ENCODE measurements around the gene TMEM132D. TPM values are rescaled to one million over a fixed set of nuclear protein-coding genes. Genes with fewer than 3 reads are reported as not detected.
"Not testable (repeated sequence)": the region's sequence is repeated elsewhere in the genome, so short reads cannot be mapped to it uniquely, and the experiment has no call there.

The TMEM132D gene
- total RNA-seq, 2 donors from 2014 or later: not detected

- H3K9me3 Mint-ChIP-seq: peaks cover 0 to 3% of the 10 kb centered on the region in 2 donors
- no peak overlapping the region for H3K4me3 Mint-ChIP-seq
- no peak for DNase-seq
- no peaks in the 10 kb centered on the region for H3K4me1 Mint-ChIP-seq (ENCODE audit: low read depth)
- no peak overlapping the region for H3K27ac Mint-ChIP-seq
- no peaks in the 10 kb centered on the region for H3K36me3 Mint-ChIP-seq (ENCODE audit: insufficient read depth in 2 of 2)
- no peak for ATAC-seq (replicated peaks in 1 of 2)
- H3K27me3 Mint-ChIP-seq (ENCODE audit: low read depth): no peaks in the 10 kb centered on the region
Observed at GRCh38 chr12:129563266-129563665, 340.6 kb downstream of the TMEM132D start.

DNA sequence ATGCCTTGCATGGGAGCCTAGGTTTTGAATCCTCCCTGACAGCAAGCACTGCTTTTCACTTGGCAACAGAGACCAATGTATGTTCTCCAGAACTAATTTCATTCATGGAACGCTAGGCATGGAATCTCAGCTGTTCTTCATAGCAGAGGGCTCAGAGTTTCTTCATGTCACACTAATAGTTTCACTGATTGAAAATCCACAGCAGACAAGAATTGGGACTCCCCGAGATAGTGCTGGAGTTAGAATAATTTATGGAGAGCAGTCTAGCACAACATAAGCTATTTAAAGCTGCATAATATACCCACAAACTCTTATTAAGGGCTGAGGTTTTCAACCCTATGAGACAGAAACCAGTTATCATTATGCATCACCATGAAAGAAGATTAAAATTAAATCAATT, 342.5 kb downstream of the TMEM132D start:
- DNase-seq (no peak), ATAC-seq (replicated peaks in 1 of 2) (no peak)
- Mint-ChIP-seq H3K4me1 (ENCODE audit: low read depth) (no peaks in the 10 kb centered on the region), H3K27ac (no peak overlapping the region), H3K36me3 (ENCODE audit: insufficient read depth in 2 of 2) (no peaks in the 10 kb centered on the region), H3K27me3 (ENCODE audit: low read depth) (no peaks in the 10 kb centered on the region), H3K9me3 (peaks cover 0 to 3% of the 10 kb centered on the region in 2 donors), H3K4me3 (no peak overlapping the region)

DNA sequence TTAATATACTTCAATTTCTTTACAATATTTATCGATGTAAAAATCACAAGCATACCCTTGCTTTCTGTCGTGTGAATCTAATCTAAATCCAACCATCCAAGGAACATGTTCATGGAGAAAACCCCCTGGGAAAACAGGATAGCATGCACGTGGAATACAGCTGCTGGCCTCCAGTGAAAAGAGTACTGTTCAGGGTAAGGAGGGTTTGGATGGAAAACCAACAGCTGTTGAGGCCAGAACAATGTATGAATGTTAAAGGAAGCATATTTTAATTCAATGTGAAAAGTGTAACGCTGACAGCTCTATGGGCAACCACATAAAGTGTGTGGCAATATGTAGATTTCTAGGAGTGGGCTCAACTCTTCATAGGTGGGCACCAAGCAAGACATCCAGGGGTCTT, 344.0 kb downstream of the TMEM132D start:
- ATAC-seq (replicated peaks in 1 of 2): no peak
- peaks cover 1 to 3% of the 10 kb centered on the region in 2 donors for H3K9me3 Mint-ChIP-seq
- no peak overlapping the region for H3K27ac Mint-ChIP-seq
- no peaks in the 10 kb centered on the region for H3K4me1 Mint-ChIP-seq (ENCODE audit: low read depth)
- H3K27me3 Mint-ChIP-seq (ENCODE audit: low read depth): no peaks in the 10 kb centered on the region
- no peak overlapping the region for H3K4me3 Mint-ChIP-seq
- peaks cover 0 to 2% of the 10 kb centered on the region in 2 donors for H3K36me3 Mint-ChIP-seq (ENCODE audit: insufficient read depth in 2 of 2)
- DNase-seq: no peak

DNA sequence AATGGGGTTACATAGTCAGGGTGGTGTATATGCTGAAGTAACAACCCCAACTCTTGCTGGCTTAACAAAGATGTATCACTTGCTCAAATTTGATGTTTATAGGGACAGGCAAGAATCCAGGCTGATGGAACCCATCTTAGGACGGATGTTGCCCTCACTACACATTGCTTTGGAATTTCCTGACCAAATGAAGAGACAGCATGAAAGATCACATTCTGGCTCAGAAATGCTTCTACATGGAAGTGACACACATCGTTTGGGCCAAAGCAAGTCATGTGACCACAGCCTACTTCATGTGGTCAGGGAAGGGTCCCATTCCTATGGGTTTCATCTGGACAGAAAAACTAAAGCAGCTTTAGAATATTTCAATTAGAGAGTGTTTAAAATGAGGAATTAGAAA, 345.8 kb downstream of the TMEM132D start:
- H3K9me3 Mint-ChIP-seq: peaks cover 2 to 9% of the 10 kb centered on the region in 2 donors

DNA sequence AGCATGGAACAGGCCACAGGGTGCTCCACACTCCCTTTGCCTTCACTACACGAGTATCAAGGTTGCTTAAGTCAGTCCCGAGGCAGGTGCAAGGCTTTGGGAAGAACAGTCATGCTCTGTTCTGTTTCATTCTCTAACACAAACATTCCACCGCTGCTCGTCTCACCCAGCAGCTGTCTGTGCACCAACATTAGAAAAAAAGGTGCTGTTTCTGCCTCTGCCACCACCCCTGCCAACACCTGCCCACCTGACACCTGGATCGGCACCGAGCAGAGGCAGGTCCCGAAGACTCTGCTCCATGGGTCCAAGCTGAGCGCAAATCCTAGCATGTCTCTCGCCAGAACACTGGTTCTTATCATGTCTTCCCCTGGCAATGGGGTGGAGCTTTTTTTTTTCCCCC, 347.7 kb downstream of the TMEM132D start:
- Mint-ChIP-seq H3K27me3 (ENCODE audit: low read depth) (no peaks in the 10 kb centered on the region), H3K27ac (no peak overlapping the region), H3K36me3 (ENCODE audit: insufficient read depth in 2 of 2) (peaks cover 0 to 2% of the 10 kb centered on the region in 2 donors), H3K4me1 (ENCODE audit: low read depth) (no peaks in the 10 kb centered on the region), H3K4me3 (no peak overlapping the region), H3K9me3 (peaks cover 8 to 9% of the 10 kb centered on the region in 2 donors)
- DNase-seq (no peak), ATAC-seq (replicated peaks in 1 of 2) (no peak)

More for the DNA sequence above, 345.8 kb downstream of the TMEM132D start:
- no peak overlapping the region for H3K27ac Mint-ChIP-seq
- DNase-seq: no peak
- H3K27me3 Mint-ChIP-seq (ENCODE audit: low read depth): no peaks in the 10 kb centered on the region
- no peak overlapping the region for H3K4me3 Mint-ChIP-seq
- H3K36me3 Mint-ChIP-seq (ENCODE audit: insufficient read depth in 2 of 2): peaks cover 0 to 2% of the 10 kb centered on the region in 2 donors
- ATAC-seq (replicated peaks in 1 of 2): no peak
- no peaks in the 10 kb centered on the region for H3K4me1 Mint-ChIP-seq (ENCODE audit: low read depth)

- Mint-ChIP-seq H3K27me3 (ENCODE audit: low read depth) (no peaks in the 10 kb centered on the region), H3K36me3 (ENCODE audit: insufficient read depth in 2 of 2) (peaks cover 0 to 4% of the 10 kb centered on the region in 2 donors), H3K27ac (no peak overlapping the region), H3K9me3 (peaks cover 19% of the 10 kb centered on the region in 2 donors), H3K4me1 (ENCODE audit: low read depth) (no peaks in the 10 kb centered on the region), H3K4me3 (no peak overlapping the region)
- DNase-seq: no peak
- ATAC-seq (replicated peaks in 1 of 2): no peak
Observed at GRCh38 chr12:129552996-129553750, 350.7 kb downstream of the TMEM132D start.

- no peak for DNase-seq
- no peak overlapping the region for H3K4me3 Mint-ChIP-seq
- no peaks in the 10 kb centered on the region for H3K27me3 Mint-ChIP-seq (ENCODE audit: low read depth)
- peaks cover 19% of the 10 kb centered on the region in 2 donors for H3K9me3 Mint-ChIP-seq
- no peak for ATAC-seq (replicated peaks in 1 of 2)
- H3K36me3 Mint-ChIP-seq (ENCODE audit: insufficient read depth in 2 of 2): peaks cover 0 to 4% of the 10 kb centered on the region in 2 donors
- H3K4me1 Mint-ChIP-seq (ENCODE audit: low read depth): no peaks in the 10 kb centered on the region
- H3K27ac Mint-ChIP-seq: no peak overlapping the region
Observed at GRCh38 chr12:129551441-129551840, 352.4 kb downstream of the TMEM132D start.

GRCh38 chr12:129550353-129550752, 353.5 kb downstream of the TMEM132D start:
- Mint-ChIP-seq H3K27me3 (ENCODE audit: low read depth) (no peaks in the 10 kb centered on the region), H3K36me3 (ENCODE audit: insufficient read depth in 2 of 2) (peaks cover 0 to 4% of the 10 kb centered on the region in 2 donors), H3K4me3 (no peak overlapping the region), H3K4me1 (ENCODE audit: low read depth) (no peaks in the 10 kb centered on the region), H3K9me3 (peaks cover 19% of the 10 kb centered on the region in 2 donors), H3K27ac (no peak overlapping the region)
- ATAC-seq (replicated peaks in 1 of 2): no peak
- no peak for DNase-seq

DNA sequence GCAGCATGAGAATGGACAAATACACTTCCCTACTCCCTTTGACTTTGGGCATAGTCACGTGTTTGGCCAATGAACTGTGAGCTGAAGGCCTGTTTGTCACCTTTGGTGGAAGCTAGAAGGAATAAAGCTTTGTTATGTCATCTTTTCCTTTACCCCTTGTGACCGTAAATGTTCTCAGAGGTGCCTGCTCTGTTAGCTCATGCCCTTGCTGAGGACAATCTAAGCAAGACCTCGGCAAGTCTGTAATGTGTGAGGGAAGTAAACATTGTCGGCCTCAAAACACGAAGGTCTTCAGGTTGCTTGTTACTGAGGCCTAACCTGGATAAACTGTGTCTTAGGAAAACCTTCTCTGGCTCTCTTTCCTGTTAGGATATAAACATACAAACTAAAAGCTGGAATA, 354.2 kb downstream of the TMEM132D start:
- DNase-seq (no peak), ATAC-seq (replicated peaks in 1 of 2) (no peak)
- no peak overlapping the region for H3K4me3 Mint-ChIP-seq
- no peak overlapping the region for H3K27ac Mint-ChIP-seq
- H3K36me3 Mint-ChIP-seq (ENCODE audit: insufficient read depth in 2 of 2): peaks cover 0 to 1% of the 10 kb centered on the region in 2 donors
- H3K4me1 Mint-ChIP-seq (ENCODE audit: low read depth): no peaks in the 10 kb centered on the region
- no peaks in the 10 kb centered on the region for H3K27me3 Mint-ChIP-seq (ENCODE audit: low read depth)
- H3K9me3 Mint-ChIP-seq: peaks cover 17 to 19% of the 10 kb centered on the region in 2 donors

DNA sequence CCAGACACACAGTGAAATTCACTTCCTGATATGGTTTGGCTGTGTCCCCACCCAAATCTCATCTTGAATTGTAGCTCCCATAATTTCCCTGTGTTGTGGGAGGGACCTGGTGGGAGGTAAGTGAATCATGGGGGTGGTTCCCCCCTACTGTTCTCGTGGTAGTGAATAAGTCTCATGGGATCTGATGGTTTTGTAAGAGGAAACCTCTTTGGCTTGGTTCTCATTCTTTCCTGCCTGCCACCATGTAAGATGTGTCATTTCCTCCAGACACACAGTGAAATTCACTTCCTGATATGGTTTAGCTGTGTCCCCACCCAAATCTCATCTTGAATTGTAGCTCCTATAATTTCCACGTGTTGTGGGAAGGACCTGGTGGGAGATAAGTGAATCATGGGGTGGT, 354.8 kb downstream of the TMEM132D start:
- not testable (repeated sequence) for H3K36me3 Mint-ChIP-seq (ENCODE audit: insufficient read depth in 2 of 2); ATAC-seq (replicated peaks in 1 of 2); H3K27me3 Mint-ChIP-seq (ENCODE audit: low read depth); H3K4me1 Mint-ChIP-seq (ENCODE audit: low read depth); DNase-seq; H3K27ac Mint-ChIP-seq; H3K4me3 Mint-ChIP-seq
- H3K9me3 Mint-ChIP-seq: peaks cover 18 to 19% of the 10 kb centered on the region in 2 donors

GRCh38 chr12:129544716-129545115, 359.1 kb downstream of the TMEM132D start:
- peaks cover 8 to 14% of the 10 kb centered on the region in 2 donors for H3K9me3 Mint-ChIP-seq
- ATAC-seq (replicated peaks in 1 of 2) (no peak), DNase-seq (no peak)
- no peaks in the 10 kb centered on the region for H3K36me3 Mint-ChIP-seq (ENCODE audit: insufficient read depth in 2 of 2)
- H3K4me3 Mint-ChIP-seq: no peak overlapping the region
- no peak overlapping the region for H3K27ac Mint-ChIP-seq
- no peaks in the 10 kb centered on the region for H3K27me3 Mint-ChIP-seq (ENCODE audit: low read depth)
- H3K4me1 Mint-ChIP-seq (ENCODE audit: low read depth): no peaks in the 10 kb centered on the region

DNA sequence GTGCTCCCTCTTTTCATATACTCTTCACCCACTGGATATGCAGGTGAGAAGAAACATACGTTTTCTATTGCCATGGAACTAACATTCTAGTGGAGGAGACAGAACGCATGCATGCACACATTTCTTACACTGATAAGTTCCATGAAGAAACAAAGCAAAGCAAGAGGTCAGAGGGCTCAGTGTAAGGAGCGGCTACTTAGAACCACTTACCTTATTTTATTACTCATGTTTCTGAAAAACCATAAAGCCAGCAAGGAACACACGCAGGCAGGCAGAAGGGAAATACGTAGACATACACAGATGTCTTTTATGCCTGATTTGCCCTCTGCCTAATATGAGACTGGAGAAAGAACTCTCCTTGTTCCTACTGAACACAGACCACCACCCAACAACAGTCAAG, 362.9 kb downstream of the TMEM132D start:
- DNase-seq (no peak), ATAC-seq (replicated peaks in 1 of 2) (no peak)
- no peaks in the 10 kb centered on the region for H3K27me3 Mint-ChIP-seq (ENCODE audit: low read depth)
- no peaks in the 10 kb centered on the region for H3K4me1 Mint-ChIP-seq (ENCODE audit: low read depth)
- H3K9me3 Mint-ChIP-seq: peaks cover 3 to 9% of the 10 kb centered on the region in 2 donors
- H3K4me3 Mint-ChIP-seq: no peak overlapping the region
- H3K36me3 Mint-ChIP-seq (ENCODE audit: insufficient read depth in 2 of 2): no peaks in the 10 kb centered on the region
- H3K27ac Mint-ChIP-seq: no peak overlapping the region

- no peak overlapping the region for H3K27ac Mint-ChIP-seq
- no peak overlapping the region for H3K4me3 Mint-ChIP-seq
- H3K9me3 Mint-ChIP-seq: peaks cover 5 to 12% of the 10 kb centered on the region in 2 donors
- H3K4me1 Mint-ChIP-seq (ENCODE audit: low read depth): no peaks in the 10 kb centered on the region
- no peaks in the 10 kb centered on the region for H3K36me3 Mint-ChIP-seq (ENCODE audit: insufficient read depth in 2 of 2)
- no peaks in the 10 kb centered on the region for H3K27me3 Mint-ChIP-seq (ENCODE audit: low read depth)
- DNase-seq (no peak), ATAC-seq (replicated peaks in 1 of 2) (no peak)
Observed at GRCh38 chr12:129540249-129540648, 363.6 kb downstream of the TMEM132D start.

Data from activated T-cell treated with anti-CD3 and anti-CD28 coated beads, Interleukin-2, amount 50 U/mL, for 72 hours (primary cell).